DMS53 (cell line): ENCODE results near the gene UBE2L5.

Experiments
- DNase-seq: peaks from one replicate; lab custom pipeline; 2025; lab: John Stamatoyannopoulos, UW

Gene UBE2L5

DNA sequence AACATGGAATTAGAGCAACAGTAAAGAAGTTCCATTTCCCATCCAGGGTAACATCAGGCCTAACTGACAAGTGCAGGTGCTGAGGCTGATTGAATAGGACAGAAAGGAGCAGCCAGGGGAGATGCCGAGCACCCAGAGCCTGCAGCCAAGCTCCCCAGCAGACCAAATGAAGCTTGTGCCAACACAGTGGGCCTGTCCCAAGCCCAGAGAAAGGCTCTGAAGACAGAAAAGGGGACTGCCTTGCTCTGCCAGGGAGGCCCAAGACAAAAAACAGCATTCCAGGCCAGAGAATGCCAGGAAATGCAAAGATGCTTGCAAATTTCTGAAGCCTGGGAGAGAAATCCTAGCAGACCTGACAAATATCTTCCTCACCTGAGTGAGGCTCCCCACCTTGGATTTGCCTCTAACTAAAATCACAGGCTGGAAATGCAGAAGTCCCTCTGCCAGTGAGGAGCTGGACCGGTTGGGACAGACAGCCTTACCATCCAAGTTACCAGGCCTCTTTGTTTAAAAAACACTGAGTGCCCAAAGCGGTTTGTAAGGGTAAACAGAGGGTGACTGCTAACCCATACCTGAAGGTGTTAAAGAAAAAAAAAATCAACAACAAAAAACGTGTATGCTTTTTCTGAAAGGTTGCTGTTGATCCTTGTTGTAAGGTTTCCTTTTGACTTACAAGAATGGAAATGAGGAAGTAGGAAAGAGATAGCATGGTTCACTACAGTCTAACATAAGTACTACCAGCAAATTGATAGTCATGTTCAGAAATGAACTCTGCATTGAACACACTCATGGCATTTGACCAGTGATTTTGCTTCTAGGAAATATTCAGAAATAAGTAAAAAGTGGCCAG, 55.3 kb downstream of the UBE2L5 start:
- DNase-seq = no peak
